ENCODE results near the gene NCOA6. TPM values are rescaled to one million over a fixed set of nuclear protein-coding genes. Genes with fewer than 3 reads are reported as not detected.

Gene NCOA6
- polyA plus RNA-seq, 1 experiment, result 14.0 TPM

GRCh38 chr20:34713194-34713943, 112.1 kb downstream of the NCOA6 start:
- TF ChIP-seq, protein P1, sequence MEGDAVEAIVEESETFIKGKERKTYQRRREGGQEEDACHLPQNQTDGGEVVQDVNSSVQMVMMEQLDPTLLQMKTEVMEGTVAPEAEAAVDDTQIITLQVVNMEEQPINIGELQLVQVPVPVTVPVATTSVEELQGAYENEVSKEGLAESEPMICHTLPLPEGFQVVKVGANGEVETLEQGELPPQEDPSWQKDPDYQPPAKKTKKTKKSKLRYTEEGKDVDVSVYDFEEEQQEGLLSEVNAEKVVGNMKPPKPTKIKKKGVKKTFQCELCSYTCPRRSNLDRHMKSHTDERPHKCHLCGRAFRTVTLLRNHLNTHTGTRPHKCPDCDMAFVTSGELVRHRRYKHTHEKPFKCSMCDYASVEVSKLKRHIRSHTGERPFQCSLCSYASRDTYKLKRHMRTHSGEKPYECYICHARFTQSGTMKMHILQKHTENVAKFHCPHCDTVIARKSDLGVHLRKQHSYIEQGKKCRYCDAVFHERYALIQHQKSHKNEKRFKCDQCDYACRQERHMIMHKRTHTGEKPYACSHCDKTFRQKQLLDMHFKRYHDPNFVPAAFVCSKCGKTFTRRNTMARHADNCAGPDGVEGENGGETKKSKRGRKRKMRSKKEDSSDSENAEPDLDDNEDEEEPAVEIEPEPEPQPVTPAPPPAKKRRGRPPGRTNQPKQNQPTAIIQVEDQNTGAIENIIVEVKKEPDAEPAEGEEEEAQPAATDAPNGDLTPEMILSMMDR (IDR thresholded peaks at IDR 0.05; ENCODE audit: insufficient read depth, low read depth, low read length), result no peak
- ChIA-PET POLR2A (interaction anchor here (0.6 kb wide), 1 partner anchor 9 kb away, joined by 10 read pairs; no protein-coding TSS in a partner anchor), CTCF (interaction anchor here (0.5 to 2.8 kb wide), 9 partner anchors 11 to 500 kb away, joined by 3 to 8 read pairs (median 3); no protein-coding TSS in a partner anchor)
- no peaks in the 10 kb centered on the region for H3K27me3 ChIP-seq (ENCODE audit: control insufficient read depth, insufficient read depth, low read length)
- peak; percentile 84 for DNase-seq (ENCODE audit: low read depth)
- H3K4me3 ChIP-seq (ENCODE audit: low read depth, low read length), result no peak overlapping the region
- H3K36me3 ChIP-seq (ENCODE audit: control insufficient read depth, insufficient read depth, low read length), result peaks cover 3% of the 10 kb centered on the region

- POLR2A ChIA-PET, result no interaction called here
- TF ChIP-seq, protein P1 (IDR thresholded peaks at IDR 0.05; ENCODE audit: insufficient read depth, low read depth, low read length), result no peak
- H3K4me3 ChIP-seq (ENCODE audit: low read depth, low read length), result no peak overlapping the region
- no peak for DNase-seq (ENCODE audit: low read depth)
- no peaks in the 10 kb centered on the region for H3K27me3 ChIP-seq (ENCODE audit: control insufficient read depth, insufficient read depth, low read length)
- CTCF ChIA-PET, result interaction anchor here (0.5 to 2.8 kb wide), 5 partner anchors 12 to 500 kb away, joined by 3 to 8 read pairs (median 3); no protein-coding TSS in a partner anchor
- H3K36me3 ChIP-seq (ENCODE audit: control insufficient read depth, insufficient read depth, low read length), result peaks cover 1% of the 10 kb centered on the region
Measured at GRCh38 chr20:34712525-34713192, 112.8 kb downstream of the NCOA6 start.

- ChIA-PET POLR2A (no interaction called here), CTCF (interaction anchor here (1.5 to 2.8 kb wide), 2 partner anchors 17 to 58 kb away, joined by 4 to 8 read pairs; no protein-coding TSS in a partner anchor)
- no peak for DNase-seq (ENCODE audit: low read depth)
- H3K36me3 ChIP-seq (ENCODE audit: control insufficient read depth, insufficient read depth, low read length), result peaks cover 1% of the 10 kb centered on the region
- TF ChIP-seq, protein P1 (IDR thresholded peaks at IDR 0.05; ENCODE audit: insufficient read depth, low read depth, low read length), result no peak
- H3K27me3 ChIP-seq (ENCODE audit: control insufficient read depth, insufficient read depth, low read length), result no peaks in the 10 kb centered on the region
- H3K4me3 ChIP-seq (ENCODE audit: low read depth, low read length), result no peak overlapping the region
Measured at GRCh38 chr20:34711813-34712430, 113.5 kb downstream of the NCOA6 start.

DNA sequence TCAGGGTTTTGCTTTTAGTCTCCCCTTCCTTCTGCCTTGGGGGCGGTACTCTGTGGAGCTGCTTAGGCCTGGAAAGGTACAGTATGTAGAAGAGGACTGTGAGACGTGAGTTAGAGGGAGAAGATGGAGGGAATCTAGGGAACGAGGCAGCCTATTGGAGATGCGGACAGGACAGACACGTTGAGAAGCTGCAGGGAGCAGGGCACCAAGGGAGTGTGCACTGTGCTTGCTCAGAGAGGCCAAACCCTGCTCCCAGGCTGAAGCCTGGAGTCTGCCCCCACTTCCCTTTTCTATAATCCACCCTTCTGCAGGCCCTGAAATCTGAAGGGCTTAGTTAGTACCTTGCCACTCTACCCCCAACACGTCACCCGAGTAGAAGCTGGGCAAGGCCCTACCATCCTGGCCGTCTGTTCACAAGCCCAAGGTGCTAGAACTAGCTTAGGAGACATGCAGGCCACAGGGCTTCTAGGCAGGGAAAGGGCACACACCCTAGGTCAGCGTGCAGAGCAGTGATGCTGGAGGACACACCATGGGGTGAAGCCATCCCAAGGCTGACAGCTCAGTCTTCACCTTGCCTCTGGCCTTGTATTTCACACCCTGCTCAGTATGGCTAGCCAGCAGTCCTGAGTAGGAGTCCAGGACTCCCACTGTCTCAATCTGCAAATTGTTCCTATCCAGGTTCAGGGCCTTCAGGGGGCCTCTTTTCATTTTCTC, 114.4 kb downstream of the NCOA6 start:
- ChIA-PET POLR2A (no interaction called here), CTCF (interaction anchor here (1.1 to 2.8 kb wide), 6 partner anchors 16 to 399 kb away, joined by 3 to 8 read pairs (median 5); no protein-coding TSS in a partner anchor)
- DNase-seq (ENCODE audit: low read depth), result no peak
- Histone ChIP-seq H3K27me3 (ENCODE audit: control insufficient read depth, insufficient read depth, low read length) (no peaks in the 10 kb centered on the region), H3K36me3 (ENCODE audit: control insufficient read depth, insufficient read depth, low read length) (peaks cover 1% of the 10 kb centered on the region), H3K4me3 (ENCODE audit: low read depth, low read length) (no peak overlapping the region)
- TF ChIP-seq, protein P1 (IDR thresholded peaks at IDR 0.05; ENCODE audit: insufficient read depth, low read depth, low read length), result no peak
